ENCODE results near the gene ULBP2.
A peak's percentile ranks its signal among the peaks of the same experiment; 100 is the strongest.
"Not testable (repeated sequence)": the region's sequence is repeated elsewhere in the genome, so short reads cannot be mapped to it uniquely, and the experiment has no call there.

Gene ULBP2

GRCh38 chr6:149941583-149942460, at the start of gene ULBP2:
Gene ULBP2 (plus strand): TSS chr6:149942014. CDS start chr6:149942073, 59 bp downstream.
- DNase-seq: peak; percentile 75

GRCh38 chr6:149895048-149895590, 46.7 kb upstream of the ULBP2 start:
- no peak for DNase-seq

- DNase-seq: no peak
These were observed 46.0 kb upstream of the ULBP2 start for GRCh38 chr6:149895833-149896271.

GRCh38 chr6:149896491-149896890, 45.3 kb upstream of the ULBP2 start:
- no peak for DNase-seq

GRCh38 chr6:149897015-149897697, 44.7 kb upstream of the ULBP2 start:
- no peak for DNase-seq

- no peak for DNase-seq
These were observed 43.7 kb upstream of the ULBP2 start, which contains the start of gene RAET1E for GRCh38 chr6:149897855-149898744. Gene RAET1E (minus strand): TSS chr6:149898113. CDS start chr6:149890901, 7,212 bp downstream.

GRCh38 chr6:149898966-149899365, 42.8 kb upstream of the ULBP2 start:
- DNase-seq: no peak

- DNase-seq: no peak
These were observed 42.3 kb upstream of the ULBP2 start for GRCh38 chr6:149899486-149899885.

GRCh38 chr6:149899926-149900619, 41.7 kb upstream of the ULBP2 start:
- DNase-seq: no peak

- no peak for DNase-seq
These were observed 41.0 kb upstream of the ULBP2 start for GRCh38 chr6:149900620-149901443.

GRCh38 chr6:149901444-149902140, 40.2 kb upstream of the ULBP2 start:
- DNase-seq: no peak

GRCh38 chr6:149903938-149904611, 37.7 kb upstream of the ULBP2 start:
- DNase-seq: no peak

GRCh38 chr6:149904661-149905370, 37.0 kb upstream of the ULBP2 start:
- DNase-seq: no peak

- DNase-seq: no peak
These were observed 36.4 kb upstream of the ULBP2 start for GRCh38 chr6:149905371-149905910.

- no peak for DNase-seq
These were observed 35.9 kb upstream of the ULBP2 start for GRCh38 chr6:149905911-149906371.

GRCh38 chr6:149906405-149906804, 35.4 kb upstream of the ULBP2 start:
- DNase-seq: no peak

GRCh38 chr6:149907317-149907716, 34.5 kb upstream of the ULBP2 start:
- DNase-seq: no peak

GRCh38 chr6:149908480-149908879, 33.3 kb upstream of the ULBP2 start:
- DNase-seq: not testable (repeated sequence)
